Bronchial epithelial cell (primary cell): ENCODE measurements around the gene DCC. TPM values are rescaled to one million over a fixed set of nuclear protein-coding genes. Genes with fewer than 3 reads are reported as not detected.
A peak's percentile ranks its signal among the peaks of the same experiment; 100 is the strongest.

Source experiments
- DNase-seq: peaks from one replicate; pipeline ENCODE4 v3.0.0-alpha.2; 2010; ENCODE audit warnings: low read depth
- FAIRE-seq: peaks from 2 replicates; lab custom pipeline; 2011; peaks lifted over from hg19 to GRCh38; lab: Jason Lieb, UNC
- H3K27me3 ChIP-seq: 2 replicates; pipeline ENCODE4 v1.5.1; 2011; ENCODE audit warnings: low read length; ENCODE audit not compliant: control insufficient read depth, insufficient read depth
- H3K36me3 ChIP-seq: 2 replicates; pipeline ENCODE4 v1.5.1; 2011; ENCODE audit warnings: low read length; ENCODE audit not compliant: control insufficient read depth, insufficient read depth
- H3K4me3 ChIP-seq: 2 replicates; pipeline ENCODE4 v1.5.1; 2011; ENCODE audit warnings: mild to moderate bottlenecking, low read depth, low read length, control low read depth
- CTCF ChIP-seq: IDR thresholded peaks from 2 replicates; pipeline ENCODE4 v1.5.1; 2011; ENCODE audit warnings: mild to moderate bottlenecking, moderate library complexity, low read length, control low read depth, inconsistent platforms; ENCODE audit not compliant: insufficient read depth, severe bottlenecking
- total RNA-seq: library from RNA; depleted of rRNA; stranded (reverse); fragments of >200 nt; gene quantifications from 2 replicates; pipeline ENCODE4 v1.2.1, GENCODE V29; 2014

Gene DCC
- total RNA-seq, 1 donor from 2014 or later = not detected

DNA sequence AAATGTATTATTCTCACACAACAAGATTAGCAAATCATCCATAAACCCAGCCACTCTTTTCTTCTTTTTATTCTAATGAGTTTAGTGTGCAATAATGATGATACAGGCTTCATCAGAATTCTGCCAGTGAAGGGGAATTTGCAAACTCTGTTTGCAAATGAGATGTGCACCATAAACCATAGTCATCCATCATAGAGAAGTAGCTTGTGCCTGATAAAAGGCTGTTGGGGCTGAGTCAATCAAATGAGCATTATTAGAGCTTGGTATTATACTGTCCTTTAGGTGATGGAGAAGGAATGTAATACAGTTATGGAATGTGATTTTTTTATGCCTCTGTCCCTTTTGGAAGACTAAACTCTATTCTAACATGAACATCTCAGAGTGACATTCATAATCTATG lies 101.8 kb downstream of the DCC start:
- no peak for FAIRE-seq

GRCh38 chr18:52442686-52443085 lies 102.7 kb downstream of the DCC start:
- H3K27me3 ChIP-seq = no peaks in the 10 kb centered on the region
- H3K4me3 ChIP-seq = no peak overlapping the region
- FAIRE-seq (no peak), DNase-seq (no peak)
- no peaks in the 10 kb centered on the region for H3K36me3 ChIP-seq
- TF ChIP-seq CTCF = no peak

More for the DNA sequence above, 101.8 kb downstream of the DCC start:
- H3K4me3 ChIP-seq = no peak overlapping the region
- DNase-seq = no peak
- no peaks in the 10 kb centered on the region for H3K27me3 ChIP-seq
- no peak for TF ChIP-seq CTCF
- H3K36me3 ChIP-seq = no peaks in the 10 kb centered on the region

DNA sequence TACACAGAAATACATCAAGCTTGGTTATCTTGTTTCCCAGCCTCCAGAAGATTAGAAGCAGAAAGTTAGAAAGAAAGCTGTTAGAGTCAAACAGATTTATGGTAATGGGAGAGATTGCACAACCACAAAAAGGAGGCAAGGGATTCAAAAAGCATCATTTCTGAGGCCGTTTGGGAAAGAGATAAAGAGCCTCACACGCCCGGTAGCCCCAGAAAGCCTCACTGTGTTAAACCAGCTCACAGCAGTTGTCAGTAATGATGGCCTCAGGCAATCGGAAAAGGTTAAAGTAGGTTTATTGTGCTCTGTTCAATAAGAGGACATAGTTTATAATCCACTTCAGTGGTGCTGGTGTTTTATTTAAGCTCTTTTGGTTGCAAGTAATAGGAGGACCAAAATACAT lies 111.3 kb downstream of the DCC start:
- Histone ChIP-seq H3K36me3 (no peaks in the 10 kb centered on the region), H3K27me3 (no peaks in the 10 kb centered on the region), H3K4me3 (no peak overlapping the region)
- no peak for TF ChIP-seq CTCF
- FAIRE-seq (no peak), DNase-seq (no peak)

DNA sequence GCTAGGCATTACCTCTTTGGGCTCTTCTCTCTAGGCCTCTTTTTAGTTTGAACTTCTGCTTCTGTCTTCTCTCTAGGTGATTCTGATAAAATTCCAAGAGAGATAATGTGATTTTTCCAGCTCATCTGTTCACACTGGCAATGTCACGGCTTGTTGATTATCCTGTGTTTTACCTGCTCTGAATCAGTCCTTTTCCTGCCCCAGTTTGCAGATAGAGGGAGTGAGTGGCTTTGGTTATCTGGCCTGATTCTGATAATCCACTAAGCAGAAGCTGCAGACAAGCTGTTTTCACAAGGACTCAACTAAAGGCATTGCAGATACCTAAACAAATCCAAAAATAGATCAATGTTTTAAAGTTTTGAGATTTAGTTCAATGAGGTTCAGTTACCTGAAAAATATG lies 111.9 kb downstream of the DCC start:
- no peak for FAIRE-seq
- Histone ChIP-seq H3K27me3 (no peaks in the 10 kb centered on the region), H3K36me3 (no peaks in the 10 kb centered on the region), H3K4me3 (no peak overlapping the region)
- TF ChIP-seq CTCF = no peak
- DNase-seq = no peak

- no peaks in the 10 kb centered on the region for H3K36me3 ChIP-seq
- FAIRE-seq (peak; percentile 47), DNase-seq (no peak)
- no peak for TF ChIP-seq CTCF
- no peak overlapping the region for H3K4me3 ChIP-seq
- H3K27me3 ChIP-seq = no peaks in the 10 kb centered on the region
Measured at GRCh38 chr18:52452427-52452826, 112.4 kb downstream of the DCC start.

DNA sequence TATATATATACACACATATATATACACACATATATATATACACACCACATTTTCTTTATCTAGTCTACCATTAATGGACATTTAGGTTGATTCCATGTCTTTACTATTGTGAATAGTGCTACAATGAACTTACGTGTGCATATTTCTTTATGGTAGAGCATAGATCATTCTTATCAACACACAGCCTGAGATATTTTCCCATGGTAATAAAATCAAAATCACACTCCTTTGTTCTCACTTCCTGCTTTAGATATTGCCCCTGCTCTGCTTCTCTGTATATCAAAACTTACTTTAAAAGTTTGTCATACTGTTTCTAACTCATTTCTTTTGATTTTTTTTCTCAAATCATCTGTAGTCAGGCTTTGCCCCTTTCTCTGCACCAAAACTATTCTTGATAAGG lies 119.9 kb downstream of the DCC start:
- no peak for TF ChIP-seq CTCF
- FAIRE-seq (no peak), DNase-seq (no peak)
- Histone ChIP-seq H3K27me3 (no peaks in the 10 kb centered on the region), H3K36me3 (no peaks in the 10 kb centered on the region), H3K4me3 (no peak overlapping the region)
